ENCODE data around the gene CMSS1.

Gene CMSS1

DNA sequence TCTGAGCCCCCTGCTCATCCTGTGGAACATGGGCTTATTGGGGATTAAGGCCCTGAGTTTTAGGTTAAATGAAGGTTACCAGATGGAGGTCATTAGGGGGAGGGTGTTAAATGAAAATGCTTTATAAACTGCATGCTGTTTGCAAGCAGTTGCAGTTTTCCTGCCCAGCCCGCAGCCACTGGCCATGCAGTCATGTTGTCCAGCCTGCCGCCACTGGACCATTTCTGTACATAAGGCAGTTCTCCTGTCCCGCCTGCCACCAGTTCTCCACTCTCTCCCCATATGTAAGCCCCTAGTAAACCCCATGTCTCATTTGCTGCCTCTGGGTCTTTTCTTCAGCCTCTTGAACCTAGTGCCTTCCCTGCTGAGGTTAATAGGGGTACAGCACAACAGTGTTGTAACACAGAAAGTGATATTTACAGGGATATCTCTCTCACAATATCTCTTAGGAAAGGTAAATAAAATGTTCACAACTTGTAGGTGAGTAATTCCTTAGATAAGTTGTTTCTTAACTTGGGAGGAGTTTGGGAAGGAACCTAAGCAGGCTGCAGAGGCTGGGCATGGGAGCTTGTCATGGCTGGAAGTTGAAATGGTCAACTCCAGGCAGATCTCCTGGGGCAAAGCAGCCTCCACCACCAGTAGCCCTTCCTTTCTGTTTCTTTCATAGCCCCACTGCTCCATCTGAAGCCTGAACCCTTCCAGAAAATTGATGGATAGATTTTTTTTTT, 148.2 kb downstream of the CMSS1 start:
- no peak overlapping the region for H3K4me3 ChIP-seq (ENCODE audit: low read length, poor library complexity, severe bottlenecking)
- H3K9ac ChIP-seq (ENCODE audit: low read depth, low read length, poor library complexity, severe bottlenecking) = no peak overlapping the region
- no peak overlapping the region for H2AFZ ChIP-seq (ENCODE audit: low read length)
- no peaks in the 10 kb centered on the region for H4K20me1 ChIP-seq (ENCODE audit: insufficient read depth, low read length, poor library complexity, severe bottlenecking)
- peaks cover 13% of the 10 kb centered on the region for H3K4me1 ChIP-seq (ENCODE audit: insufficient read depth, low read length, poor library complexity, severe bottlenecking)
- no peaks in the 10 kb centered on the region for H3K27me3 ChIP-seq (ENCODE audit: insufficient read depth, low read length, poor library complexity, severe bottlenecking)
- no peaks in the 10 kb centered on the region for H3K9me3 ChIP-seq (ENCODE audit: insufficient read depth, low read depth, low read length)
- TF ChIP-seq, protein P1, sequence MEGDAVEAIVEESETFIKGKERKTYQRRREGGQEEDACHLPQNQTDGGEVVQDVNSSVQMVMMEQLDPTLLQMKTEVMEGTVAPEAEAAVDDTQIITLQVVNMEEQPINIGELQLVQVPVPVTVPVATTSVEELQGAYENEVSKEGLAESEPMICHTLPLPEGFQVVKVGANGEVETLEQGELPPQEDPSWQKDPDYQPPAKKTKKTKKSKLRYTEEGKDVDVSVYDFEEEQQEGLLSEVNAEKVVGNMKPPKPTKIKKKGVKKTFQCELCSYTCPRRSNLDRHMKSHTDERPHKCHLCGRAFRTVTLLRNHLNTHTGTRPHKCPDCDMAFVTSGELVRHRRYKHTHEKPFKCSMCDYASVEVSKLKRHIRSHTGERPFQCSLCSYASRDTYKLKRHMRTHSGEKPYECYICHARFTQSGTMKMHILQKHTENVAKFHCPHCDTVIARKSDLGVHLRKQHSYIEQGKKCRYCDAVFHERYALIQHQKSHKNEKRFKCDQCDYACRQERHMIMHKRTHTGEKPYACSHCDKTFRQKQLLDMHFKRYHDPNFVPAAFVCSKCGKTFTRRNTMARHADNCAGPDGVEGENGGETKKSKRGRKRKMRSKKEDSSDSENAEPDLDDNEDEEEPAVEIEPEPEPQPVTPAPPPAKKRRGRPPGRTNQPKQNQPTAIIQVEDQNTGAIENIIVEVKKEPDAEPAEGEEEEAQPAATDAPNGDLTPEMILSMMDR (conservative IDR thresholded peaks at IDR 0.05; ENCODE audit: low read length) = no peak
- TF ChIP-seq EZH2phosphoT487 (IDR thresholded peaks at IDR 0.05; ENCODE audit: borderline replicate concordance) = no peak
- H3K36me3 ChIP-seq (ENCODE audit: insufficient read depth, low read length) = no peaks in the 10 kb centered on the region
- H3F3A ChIP-seq (ENCODE audit: low read depth) = no peaks in the 10 kb centered on the region
- no peaks in the 10 kb centered on the region for H3K79me2 ChIP-seq (ENCODE audit: insufficient read depth, low read length)
- H3K9me2 ChIP-seq (replicated peaks; ENCODE audit: low read depth, low read length) = no peaks in the 10 kb centered on the region
- H3K4me2 ChIP-seq (ENCODE audit: low read depth, low read length, poor library complexity, severe bottlenecking) = no peak overlapping the region

DNA sequence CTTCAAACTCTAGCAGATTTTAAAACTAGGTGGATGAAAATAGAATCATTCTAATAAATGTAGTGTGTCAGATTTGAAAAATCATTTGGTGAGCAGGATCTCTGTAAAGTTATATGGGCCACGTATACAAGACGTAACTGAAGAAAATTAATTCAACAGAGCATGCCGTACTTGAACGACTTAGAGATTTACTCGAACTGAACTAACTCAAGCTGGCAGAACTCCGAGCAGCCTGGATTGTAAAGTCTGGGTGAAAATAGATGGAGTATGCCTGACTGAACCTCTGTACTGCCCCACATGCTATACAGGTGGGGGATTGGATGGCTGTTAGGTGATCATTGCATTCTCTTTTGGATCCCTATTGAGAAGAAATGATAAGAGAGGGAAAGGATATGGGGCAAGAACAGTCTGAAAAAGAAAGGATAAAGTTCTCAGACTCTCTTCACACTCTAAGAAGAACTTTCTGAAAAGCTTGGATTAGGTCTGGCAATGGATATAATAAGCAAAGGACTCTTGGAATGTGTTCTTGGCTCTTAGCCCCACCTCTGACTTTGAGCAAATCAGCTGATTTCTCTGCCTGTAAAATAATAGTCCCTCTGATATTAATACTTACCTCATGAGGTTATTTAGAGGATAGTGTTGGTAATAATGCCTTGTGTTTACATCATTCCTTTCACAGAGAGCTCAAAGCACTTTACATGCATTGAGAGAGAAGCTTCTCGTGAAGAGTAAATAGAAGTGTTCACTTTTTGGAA, 149.2 kb downstream of the CMSS1 start:
- no peaks in the 10 kb centered on the region for H3K79me2 ChIP-seq (ENCODE audit: insufficient read depth, low read length)
- H2AFZ ChIP-seq (ENCODE audit: low read length) = no peak overlapping the region
- peaks cover 13% of the 10 kb centered on the region for H3K4me1 ChIP-seq (ENCODE audit: insufficient read depth, low read length, poor library complexity, severe bottlenecking)
- no peaks in the 10 kb centered on the region for H3K9me3 ChIP-seq (ENCODE audit: insufficient read depth, low read depth, low read length)
- H3K36me3 ChIP-seq (ENCODE audit: insufficient read depth, low read length) = no peaks in the 10 kb centered on the region
- H3K9ac ChIP-seq (ENCODE audit: low read depth, low read length, poor library complexity, severe bottlenecking) = no peak overlapping the region
- TF ChIP-seq, protein P1 (conservative IDR thresholded peaks at IDR 0.05; ENCODE audit: low read length) = no peak
- no peak for TF ChIP-seq EZH2phosphoT487 (IDR thresholded peaks at IDR 0.05; ENCODE audit: borderline replicate concordance)
- no peak overlapping the region for H3K4me3 ChIP-seq (ENCODE audit: low read length, poor library complexity, severe bottlenecking)
- no peaks in the 10 kb centered on the region for H3F3A ChIP-seq (ENCODE audit: low read depth)
- no peaks in the 10 kb centered on the region for H4K20me1 ChIP-seq (ENCODE audit: insufficient read depth, low read length, poor library complexity, severe bottlenecking)
- no peaks in the 10 kb centered on the region for H3K27me3 ChIP-seq (ENCODE audit: insufficient read depth, low read length, poor library complexity, severe bottlenecking)
- no peak overlapping the region for H3K4me2 ChIP-seq (ENCODE audit: low read depth, low read length, poor library complexity, severe bottlenecking)
- no peaks in the 10 kb centered on the region for H3K9me2 ChIP-seq (replicated peaks; ENCODE audit: low read depth, low read length)

DNA sequence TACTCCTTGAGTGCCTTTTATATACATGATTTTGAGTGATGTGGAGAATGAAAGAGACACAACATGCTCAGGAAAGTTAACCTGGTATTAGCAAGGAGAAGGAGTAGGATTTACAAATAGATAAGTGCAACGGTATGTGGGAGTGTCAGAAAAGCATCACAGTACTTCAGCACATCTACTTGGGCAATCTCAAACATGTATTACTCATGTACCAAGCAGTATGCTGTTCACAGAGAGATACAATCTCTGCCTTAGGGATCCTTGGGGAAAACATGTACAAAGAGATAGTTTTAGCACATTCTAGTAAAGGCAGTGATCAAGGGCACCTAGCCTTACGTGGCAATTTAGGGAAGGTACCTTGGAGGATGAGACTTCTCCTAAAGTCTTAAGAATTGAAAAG, 150.1 kb downstream of the CMSS1 start:
- no peaks in the 10 kb centered on the region for H3K27me3 ChIP-seq (ENCODE audit: insufficient read depth, low read length, poor library complexity, severe bottlenecking)
- no peaks in the 10 kb centered on the region for H3K9me2 ChIP-seq (replicated peaks; ENCODE audit: low read depth, low read length)
- no peak overlapping the region for H3K4me3 ChIP-seq (ENCODE audit: low read length, poor library complexity, severe bottlenecking)
- H3K36me3 ChIP-seq (ENCODE audit: insufficient read depth, low read length) = no peaks in the 10 kb centered on the region
- no peak overlapping the region for H3K4me2 ChIP-seq (ENCODE audit: low read depth, low read length, poor library complexity, severe bottlenecking)
- H3K79me2 ChIP-seq (ENCODE audit: insufficient read depth, low read length) = no peaks in the 10 kb centered on the region
- TF ChIP-seq EZH2phosphoT487 (IDR thresholded peaks at IDR 0.05; ENCODE audit: borderline replicate concordance) = no peak
- TF ChIP-seq, protein P1 (conservative IDR thresholded peaks at IDR 0.05; ENCODE audit: low read length) = no peak
- H3F3A ChIP-seq (ENCODE audit: low read depth) = no peaks in the 10 kb centered on the region
- no peaks in the 10 kb centered on the region for H4K20me1 ChIP-seq (ENCODE audit: insufficient read depth, low read length, poor library complexity, severe bottlenecking)
- no peaks in the 10 kb centered on the region for H3K9me3 ChIP-seq (ENCODE audit: insufficient read depth, low read depth, low read length)
- no peak overlapping the region for H2AFZ ChIP-seq (ENCODE audit: low read length)
- peaks cover 13% of the 10 kb centered on the region for H3K4me1 ChIP-seq (ENCODE audit: insufficient read depth, low read length, poor library complexity, severe bottlenecking)
- no peak overlapping the region for H3K9ac ChIP-seq (ENCODE audit: low read depth, low read length, poor library complexity, severe bottlenecking)

Data from Loucy (cell line).